HG02943 (cell line): Measurements from ENCODE around the gene GPC6.

Source experiments
- ATAC-seq: cut with Tn5 transposase; IDR thresholded peaks from one replicate; pipeline ENCODE4 v1.9.1; 2021; ENCODE audit warnings: mild to moderate bottlenecking, low read depth, moderate library complexity; ENCODE audit not compliant: unreplicated experiment

The GPC6 gene

GRCh38 chr13:93945621-93946020 is 719.0 kb downstream of the GPC6 start:
- no peak for ATAC-seq

- no peak for ATAC-seq
These were observed 720.4 kb downstream of the GPC6 start for GRCh38 chr13:93946994-93947393.

GRCh38 chr13:93947651-93948050 is 721.0 kb downstream of the GPC6 start:
- ATAC-seq: no peak

GRCh38 chr13:93948162-93948922 is 721.7 kb downstream of the GPC6 start:
- no peak for ATAC-seq

DNA sequence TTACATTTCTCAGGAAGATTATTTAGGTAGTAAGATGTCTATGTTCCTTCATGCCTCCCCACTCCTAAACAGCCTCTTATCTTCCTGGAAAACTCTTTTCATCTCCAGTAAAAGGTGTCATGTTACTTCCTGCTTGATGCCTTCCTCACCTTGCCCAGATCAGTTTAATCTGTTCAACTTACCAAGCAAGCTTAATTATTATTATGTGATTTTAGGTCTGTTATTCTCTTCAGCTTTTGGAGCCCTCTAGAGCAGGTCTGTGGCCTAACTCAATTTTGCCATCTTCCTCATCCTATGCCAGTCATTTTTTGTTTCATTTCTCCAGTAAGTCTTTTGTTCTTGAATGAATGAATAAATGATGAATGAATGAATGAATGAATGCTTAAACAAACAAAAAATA is 724.5 kb downstream of the GPC6 start:
- no peak for ATAC-seq

GRCh38 chr13:93951951-93952350 is 725.3 kb downstream of the GPC6 start:
- no peak for ATAC-seq

DNA sequence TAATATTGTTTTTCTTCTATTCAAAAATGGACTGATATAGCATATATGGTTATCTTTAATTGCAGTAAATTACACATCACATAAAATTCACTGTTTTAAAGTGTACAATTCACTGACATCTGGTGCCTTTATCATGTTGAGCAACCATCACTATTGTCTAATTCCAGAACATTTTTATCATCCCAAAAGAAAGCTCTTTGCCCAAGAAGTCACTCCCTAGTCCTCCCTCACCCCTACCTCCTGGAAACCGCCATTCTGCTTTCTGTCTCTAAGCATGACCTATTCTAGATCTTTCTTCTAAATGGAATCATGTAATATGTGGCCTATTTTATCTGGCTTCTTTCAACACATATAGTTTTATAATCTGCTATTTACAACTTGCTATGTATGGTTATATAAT is 727.2 kb downstream of the GPC6 start:
- ATAC-seq: no peak

- ATAC-seq: no peak
These were observed 729.3 kb downstream of the GPC6 start for GRCh38 chr13:93955904-93956303.

DNA sequence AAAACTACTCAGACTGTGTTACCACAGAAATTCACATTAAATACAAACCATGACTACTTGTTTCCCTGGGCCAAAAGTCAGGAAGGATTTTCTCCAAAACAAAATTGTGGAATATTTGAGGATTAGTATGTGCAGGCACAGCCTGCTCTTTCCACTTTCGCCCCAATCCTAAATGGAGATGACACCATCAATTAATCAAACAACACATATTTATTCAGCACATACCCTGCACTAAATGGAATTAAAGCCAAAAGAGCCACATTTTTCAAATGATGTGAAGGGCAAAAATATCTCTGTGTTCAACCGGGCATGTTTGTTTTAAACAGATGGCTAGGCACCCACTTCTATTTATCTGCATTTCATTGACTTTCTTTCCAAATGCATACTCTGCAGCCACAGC is 729.8 kb downstream of the GPC6 start:
- ATAC-seq: no peak

DNA sequence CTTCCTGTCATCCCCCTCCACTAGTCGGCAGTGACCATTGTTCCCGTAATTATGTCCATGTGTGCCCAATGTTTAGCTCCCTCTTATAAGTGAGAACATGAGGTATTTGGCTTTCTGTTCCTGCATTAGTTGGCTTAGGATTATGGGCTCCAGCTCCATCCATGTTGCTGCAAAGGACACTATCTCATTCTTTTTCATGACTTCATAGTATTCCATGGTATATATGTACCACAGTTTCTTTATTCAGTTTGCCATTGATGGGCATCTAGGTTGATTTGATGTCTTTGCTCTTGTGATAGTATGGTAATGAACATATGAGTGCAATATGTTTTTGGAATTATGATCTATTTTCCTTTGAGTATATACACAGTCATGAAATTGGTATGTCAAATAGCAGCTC is 730.8 kb downstream of the GPC6 start:
- no peak for ATAC-seq

GRCh38 chr13:93959796-93960533 is 733.4 kb downstream of the GPC6 start:
- ATAC-seq: no peak

DNA sequence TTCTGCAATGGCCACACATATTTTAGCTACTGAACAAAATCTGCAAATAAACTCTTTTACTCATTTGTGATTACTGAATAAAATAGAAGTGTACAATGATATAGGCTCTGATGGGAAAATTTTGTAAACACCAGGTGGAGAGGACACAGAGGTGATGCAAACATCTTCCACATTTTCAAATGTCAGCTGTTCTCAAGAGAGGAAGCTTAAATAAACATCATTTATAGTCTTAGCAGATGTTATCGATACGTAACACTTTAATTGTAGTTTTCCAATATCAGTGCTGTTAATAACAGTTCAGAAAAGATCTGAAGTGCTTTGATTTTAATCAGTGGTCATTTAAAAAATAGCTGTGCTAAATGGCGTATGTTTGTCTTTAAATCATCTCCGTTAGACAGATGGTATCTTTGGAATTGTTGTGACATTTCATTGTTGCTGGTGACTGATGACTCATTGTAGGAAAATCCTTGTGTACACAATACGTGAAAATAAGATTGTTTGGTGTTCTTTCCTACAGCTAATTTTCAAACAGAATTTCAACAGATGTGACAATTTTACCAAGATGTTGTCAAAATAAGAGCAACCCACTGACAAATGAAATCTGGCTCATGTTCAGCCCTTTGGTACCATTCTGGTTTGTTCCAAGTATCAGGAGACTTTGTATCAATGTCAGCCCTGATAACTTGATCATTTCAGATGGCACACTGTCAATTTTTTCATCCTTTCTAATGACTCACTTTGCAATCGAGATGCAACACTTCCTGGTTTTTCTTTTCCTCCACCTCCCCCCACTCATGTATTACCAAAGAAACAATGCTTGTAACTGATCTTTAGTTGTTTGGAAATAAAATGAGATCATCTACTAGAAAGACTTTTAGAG is 736.9 kb downstream of the GPC6 start:
- no peak for ATAC-seq

- no peak for ATAC-seq
These were observed 737.5 kb downstream of the GPC6 start for GRCh38 chr13:93964146-93964512.

DNA sequence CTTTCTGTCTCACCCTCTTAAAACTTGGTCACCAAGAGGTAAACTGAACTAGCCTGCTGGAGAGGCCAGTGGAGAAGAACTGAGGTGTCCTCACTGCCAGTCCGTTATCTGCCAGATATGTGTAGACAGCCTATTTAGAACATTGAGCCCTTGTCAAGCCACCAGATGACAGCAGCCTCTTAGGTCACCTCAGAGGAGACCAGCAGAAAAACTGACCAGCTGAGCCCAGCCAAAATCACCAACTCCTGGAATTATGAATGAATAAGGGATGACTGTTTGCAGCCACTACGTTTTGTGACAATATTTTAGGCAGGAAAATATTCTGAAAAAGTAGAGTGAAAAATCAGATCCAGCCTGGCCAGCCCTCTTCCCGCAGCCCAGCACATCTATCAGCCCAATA is 739.0 kb downstream of the GPC6 start:
- ATAC-seq: no peak

- no peak for ATAC-seq
These were observed 739.8 kb downstream of the GPC6 start for GRCh38 chr13:93966267-93966936.

- ATAC-seq: no peak
These were observed 740.7 kb downstream of the GPC6 start for GRCh38 chr13:93967286-93967685.

DNA sequence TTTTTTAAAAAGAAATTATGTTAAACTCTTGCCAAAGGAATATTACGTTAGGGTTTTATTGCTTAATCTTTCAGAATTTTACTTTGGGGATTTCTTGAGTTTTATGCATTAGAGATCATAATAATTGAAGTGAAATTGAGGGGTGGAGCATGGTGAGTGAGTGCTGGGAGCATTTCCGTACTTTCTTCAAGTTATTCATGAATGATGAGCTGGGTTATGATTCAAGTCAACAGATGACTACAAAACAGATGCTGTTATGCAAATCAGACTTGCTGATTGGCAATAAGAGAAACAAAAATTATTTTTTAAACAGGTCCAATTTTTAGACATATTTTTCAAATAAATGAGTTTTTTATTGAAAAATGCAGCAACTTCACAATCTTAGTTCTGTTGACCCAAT is 748.6 kb downstream of the GPC6 start:
- no peak for ATAC-seq

GRCh38 chr13:93976528-93976927 is 749.9 kb downstream of the GPC6 start:
- no peak for ATAC-seq

DNA sequence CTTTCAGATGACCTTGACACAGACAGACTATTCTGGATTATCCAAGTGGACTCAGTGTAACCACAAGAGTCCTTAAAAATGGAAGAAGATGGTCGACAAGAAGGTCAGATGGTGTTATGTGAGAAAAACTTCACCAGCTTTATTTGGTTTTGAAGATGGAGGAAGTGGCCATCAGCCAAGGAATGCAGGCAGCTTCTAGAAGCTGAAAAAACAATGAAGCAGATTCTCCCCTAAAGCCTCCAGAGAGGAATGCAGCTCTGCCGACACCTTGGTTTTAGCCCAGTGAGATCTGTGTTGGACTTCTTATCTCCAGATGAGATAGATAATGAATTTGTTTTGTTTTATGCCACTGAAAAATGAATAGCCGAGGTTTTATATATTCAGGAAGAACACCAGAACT is 751.4 kb downstream of the GPC6 start:
- ATAC-seq: no peak

DNA sequence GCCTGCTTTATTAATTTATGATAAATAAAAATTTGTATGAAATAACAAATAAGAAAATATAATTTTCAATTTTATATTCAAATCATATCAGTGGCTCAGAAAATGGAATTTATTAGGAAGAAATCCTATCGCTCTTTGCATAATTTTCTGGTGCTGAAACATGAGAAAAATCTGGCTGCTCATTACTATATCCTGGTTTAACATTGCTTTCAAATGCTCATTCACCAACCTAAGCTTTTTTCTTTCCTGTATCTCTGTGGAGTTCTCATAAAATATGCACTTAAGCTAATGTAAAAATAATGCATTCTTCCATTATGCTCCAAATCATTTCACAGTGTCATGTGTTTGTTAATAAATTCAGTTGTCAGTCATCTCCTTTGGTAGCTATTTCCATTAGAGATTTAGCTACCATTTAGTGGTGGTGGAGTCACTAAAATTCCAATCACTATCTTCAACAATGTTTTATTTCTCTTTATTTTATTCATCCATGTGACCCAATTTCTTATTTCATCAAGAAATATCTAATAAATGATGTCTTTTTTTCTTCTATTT is 754.9 kb downstream of the GPC6 start:
- ATAC-seq: no peak
